Neural progenitor cell (in vitro differentiated cells): Measurements from ENCODE around the gene ARR3. TPM values are rescaled to one million over a fixed set of nuclear protein-coding genes. Genes with fewer than 3 reads are reported as not detected.

Experiments
- DNase-seq: peaks from one replicate; pipeline ENCODE4 v3.0.0-alpha.2; 2016; ENCODE audit warnings: low spot score
- H2AFZ ChIP-seq: fragments of 200-600 bp; sonication (generic); replicated peaks from 2 replicates; pipeline ENCODE4 v1.6.1; 2016; ENCODE audit warnings: antibody characterized with exemption
- H3F3A ChIP-seq: fragments of 200-600 bp; sonication (generic); 2 replicates; pipeline ENCODE4 v1.6.1; 2016; ENCODE audit warnings: antibody characterized with exemption, low read depth
- H3K27ac ChIP-seq: fragments of 200-600 bp; sonication (generic); 2 replicates; pipeline ENCODE4 v1.5.1; 2016; ENCODE audit warnings: mild to moderate bottlenecking
- H3K27me3 ChIP-seq: fragments of 200-600 bp; sonication (generic); 2 replicates; pipeline ENCODE4 v1.6.1; 2016; ENCODE audit warnings: mild to moderate bottlenecking, moderate library complexity
- H3K36me3 ChIP-seq: fragments of 200-600 bp; sonication (generic); 2 replicates; pipeline ENCODE4 v1.5.1; 2016
- H3K4me1 ChIP-seq: fragments of 200-600 bp; sonication (generic); 2 replicates; pipeline ENCODE4 v1.6.1; 2016; ENCODE audit warnings: mixed run types
- H3K4me2 ChIP-seq: fragments of 200-600 bp; sonication (generic); 2 replicates; pipeline ENCODE4 v1.6.1; 2016
- H3K4me3 ChIP-seq: fragments of 200-600 bp; sonication (generic); 2 replicates; pipeline ENCODE4 v1.5.1; 2016
- H3K79me2 ChIP-seq: fragments of 200-600 bp; sonication (generic); 2 replicates; pipeline ENCODE4 v1.6.1; 2016; ENCODE audit warnings: low read depth
- H3K9ac ChIP-seq: fragments of 200-600 bp; sonication (generic); 2 replicates; pipeline ENCODE4 v1.6.1; 2016
- H3K9me3 ChIP-seq: fragments of 200-600 bp; sonication (generic); 2 replicates; pipeline ENCODE4 v1.5.1; 2016; ENCODE audit warnings: low read depth
- H4K20me1 ChIP-seq: fragments of 200-600 bp; sonication (generic); 2 replicates; pipeline ENCODE4 v1.6.1; 2016; ENCODE audit warnings: low read depth
- H3K27ac Mint-ChIP-seq: 3 replicates; pipeline ENCODE4 v1.8.0; 2021; ENCODE audit warnings: mixed read lengths
- H3K27me3 Mint-ChIP-seq: 2 replicates; pipeline ENCODE4 v1.8.0; 2022; ENCODE audit warnings: low read depth, mild to moderate bottlenecking, inconsistent platforms, moderate library complexity, mixed read lengths; ENCODE audit not compliant: insufficient read depth
- H3K36me3 Mint-ChIP-seq: 3 replicates; pipeline ENCODE4 v1.8.0; 2021; ENCODE audit warnings: mixed read lengths
- H3K4me1 Mint-ChIP-seq: 3 replicates; pipeline ENCODE4 v1.8.0; 2021; ENCODE audit warnings: mixed read lengths
- H3K4me3 Mint-ChIP-seq: 3 replicates; pipeline ENCODE4 v1.8.0; 2021; ENCODE audit warnings: mild to moderate bottlenecking, moderate library complexity, mixed read lengths
- H3K9me3 Mint-ChIP-seq: 3 replicates; pipeline ENCODE4 v1.8.0; 2020; ENCODE audit warnings: mixed read lengths
- EZH2 ChIP-seq: fragments of 200-600 bp; sonication (generic); IDR thresholded peaks from 2 replicates; pipeline ENCODE4 v1.6.1; 2017; ENCODE audit warnings: antibody characterized with exemption, mild to moderate bottlenecking, moderate library complexity
- EZH2phosphoT487 ChIP-seq: fragments of 200-600 bp; sonication (generic); IDR thresholded peaks from 2 replicates; pipeline ENCODE4 v1.6.1; 2017; ENCODE audit warnings: antibody characterized with exemption
- total RNA-seq: library from RNA; depleted of rRNA; stranded (reverse); fragments of >200 nt; gene quantifications from 2 replicates; pipeline ENCODE4 v1.2.3, GENCODE V29; 2015; ENCODE audit warnings: low replicate concordance
- TF ChIP-seq, protein P1 (sequence below): fragments of 200-600 bp; sonication (generic); IDR thresholded peaks from 2 replicates; pipeline ENCODE4 v1.5.1; 2017; ENCODE audit warnings: antibody characterized with exemption, mild to moderate bottlenecking

Gene ARR3
- total RNA-seq, 1 donor from 2014 or later = not detected

DNA sequence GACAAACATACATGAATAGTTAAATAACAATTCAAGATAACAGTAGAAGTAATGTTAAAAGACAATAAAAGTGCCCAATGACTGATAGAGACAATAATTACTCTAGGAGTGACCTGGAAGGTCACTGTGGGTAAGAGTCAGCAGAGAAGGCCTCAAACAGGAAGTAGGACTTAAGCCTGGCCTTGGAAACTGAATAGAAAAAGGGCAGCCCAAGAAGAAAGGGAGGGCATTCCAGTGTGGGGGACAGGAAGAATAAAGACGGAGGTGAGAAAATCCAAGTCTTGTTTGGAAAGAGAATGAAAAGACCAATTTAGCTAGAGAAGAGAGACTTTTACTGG lies 14.1 kb upstream of the ARR3 start:
- H2AFZ ChIP-seq = no peak overlapping the region
- no peaks in the 10 kb centered on the region for H4K20me1 ChIP-seq
- Mint-ChIP-seq H3K4me3 (no peak overlapping the region), H3K4me1 (no peaks in the 10 kb centered on the region), H3K36me3 (no peaks in the 10 kb centered on the region), H3K27me3 (peaks cover 5% of the 10 kb centered on the region), H3K27ac (no peak overlapping the region), H3K9me3 (no peaks in the 10 kb centered on the region)
- H3K4me3 ChIP-seq = no peak overlapping the region
- H3K9me3 ChIP-seq = peaks cover 14% of the 10 kb centered on the region
- no peak overlapping the region for H3K4me2 ChIP-seq
- H3K4me1 ChIP-seq = no peaks in the 10 kb centered on the region
- H3K27ac ChIP-seq = no peak overlapping the region
- TF ChIP-seq, protein P1, sequence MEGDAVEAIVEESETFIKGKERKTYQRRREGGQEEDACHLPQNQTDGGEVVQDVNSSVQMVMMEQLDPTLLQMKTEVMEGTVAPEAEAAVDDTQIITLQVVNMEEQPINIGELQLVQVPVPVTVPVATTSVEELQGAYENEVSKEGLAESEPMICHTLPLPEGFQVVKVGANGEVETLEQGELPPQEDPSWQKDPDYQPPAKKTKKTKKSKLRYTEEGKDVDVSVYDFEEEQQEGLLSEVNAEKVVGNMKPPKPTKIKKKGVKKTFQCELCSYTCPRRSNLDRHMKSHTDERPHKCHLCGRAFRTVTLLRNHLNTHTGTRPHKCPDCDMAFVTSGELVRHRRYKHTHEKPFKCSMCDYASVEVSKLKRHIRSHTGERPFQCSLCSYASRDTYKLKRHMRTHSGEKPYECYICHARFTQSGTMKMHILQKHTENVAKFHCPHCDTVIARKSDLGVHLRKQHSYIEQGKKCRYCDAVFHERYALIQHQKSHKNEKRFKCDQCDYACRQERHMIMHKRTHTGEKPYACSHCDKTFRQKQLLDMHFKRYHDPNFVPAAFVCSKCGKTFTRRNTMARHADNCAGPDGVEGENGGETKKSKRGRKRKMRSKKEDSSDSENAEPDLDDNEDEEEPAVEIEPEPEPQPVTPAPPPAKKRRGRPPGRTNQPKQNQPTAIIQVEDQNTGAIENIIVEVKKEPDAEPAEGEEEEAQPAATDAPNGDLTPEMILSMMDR = no peak
- no peak for TF ChIP-seq EZH2phosphoT487
- TF ChIP-seq EZH2 = no peak
- DNase-seq = no peak
- H3K9ac ChIP-seq = no peak overlapping the region
- H3F3A ChIP-seq = no peaks in the 10 kb centered on the region
- H3K79me2 ChIP-seq = no peaks in the 10 kb centered on the region
- no peaks in the 10 kb centered on the region for H3K27me3 ChIP-seq
- H3K36me3 ChIP-seq = no peaks in the 10 kb centered on the region

DNA sequence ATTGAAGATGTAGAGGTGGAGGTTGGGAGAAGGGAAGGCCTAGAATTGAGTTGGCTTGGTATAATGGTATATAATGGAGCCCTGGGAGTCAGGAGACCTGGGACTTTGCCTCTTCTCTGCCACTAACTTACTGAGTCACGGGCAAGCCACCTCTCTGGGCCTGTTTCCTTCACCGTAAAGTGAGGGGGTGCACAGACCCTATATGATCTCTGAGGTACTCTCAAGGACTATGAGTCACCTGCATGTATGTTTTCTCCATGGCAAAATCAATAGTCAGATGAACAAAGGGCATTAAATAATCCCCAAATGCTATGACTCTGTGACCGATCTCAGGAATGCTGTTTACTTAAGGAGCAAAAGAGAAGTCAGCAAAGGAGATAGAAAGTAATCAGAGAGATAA lies 13.2 kb upstream of the ARR3 start:
- peaks cover 12% of the 10 kb centered on the region for H3K9me3 ChIP-seq
- H2AFZ ChIP-seq = no peak overlapping the region
- TF ChIP-seq, protein P1 = no peak
- no peak for TF ChIP-seq EZH2phosphoT487
- TF ChIP-seq EZH2 = no peak
- H3F3A ChIP-seq = no peaks in the 10 kb centered on the region
- no peaks in the 10 kb centered on the region for H3K79me2 ChIP-seq
- no peak overlapping the region for H3K4me2 ChIP-seq
- no peaks in the 10 kb centered on the region for H4K20me1 ChIP-seq
- no peaks in the 10 kb centered on the region for H3K4me1 Mint-ChIP-seq
- DNase-seq = no peak
- no peaks in the 10 kb centered on the region for H3K36me3 ChIP-seq
- no peak overlapping the region for H3K27ac Mint-ChIP-seq
- no peaks in the 10 kb centered on the region for H3K36me3 Mint-ChIP-seq
- H3K9ac ChIP-seq = no peak overlapping the region
- H3K4me1 ChIP-seq = no peaks in the 10 kb centered on the region
- peaks cover 5% of the 10 kb centered on the region for H3K27me3 Mint-ChIP-seq
- H3K9me3 Mint-ChIP-seq = no peaks in the 10 kb centered on the region
- H3K27me3 ChIP-seq = no peaks in the 10 kb centered on the region
- no peak overlapping the region for H3K4me3 ChIP-seq
- no peak overlapping the region for H3K27ac ChIP-seq
- no peak overlapping the region for H3K4me3 Mint-ChIP-seq

DNA sequence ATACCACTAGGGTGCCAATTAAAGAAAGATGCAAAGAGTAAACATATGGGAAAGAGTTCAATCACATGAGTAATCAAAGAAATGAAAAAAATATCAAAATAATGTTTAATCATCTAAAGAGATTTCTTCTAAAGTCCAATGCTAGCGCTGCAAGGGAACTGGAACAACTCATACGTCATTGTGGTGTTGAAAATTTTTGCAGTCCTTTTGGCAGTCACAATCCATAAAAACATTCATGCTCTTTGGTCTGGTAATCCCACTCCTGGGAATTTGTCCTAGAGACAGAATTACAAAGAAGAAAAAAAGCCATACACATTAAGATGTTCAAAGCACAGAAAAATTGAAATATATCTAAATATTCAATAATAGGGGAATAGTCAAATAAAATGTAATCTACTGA lies 12.7 kb upstream of the ARR3 start:
- no peak overlapping the region for H2AFZ ChIP-seq
- no peak overlapping the region for H3K27ac ChIP-seq
- no peaks in the 10 kb centered on the region for H3K4me1 ChIP-seq
- Mint-ChIP-seq H3K9me3 (no peaks in the 10 kb centered on the region), H3K4me1 (no peaks in the 10 kb centered on the region), H3K4me3 (no peak overlapping the region), H3K36me3 (no peaks in the 10 kb centered on the region), H3K27me3 (peaks cover 5% of the 10 kb centered on the region), H3K27ac (no peak overlapping the region)
- TF ChIP-seq EZH2 (no peak), EZH2phosphoT487 (no peak)
- TF ChIP-seq, protein P1 = no peak
- no peaks in the 10 kb centered on the region for H3F3A ChIP-seq
- H3K4me2 ChIP-seq = no peak overlapping the region
- no peak overlapping the region for H3K4me3 ChIP-seq
- H3K9ac ChIP-seq = no peak overlapping the region
- no peaks in the 10 kb centered on the region for H3K36me3 ChIP-seq
- DNase-seq = no peak
- H4K20me1 ChIP-seq = no peaks in the 10 kb centered on the region
- H3K27me3 ChIP-seq = no peaks in the 10 kb centered on the region
- H3K79me2 ChIP-seq = no peaks in the 10 kb centered on the region
- H3K9me3 ChIP-seq = peaks cover 8% of the 10 kb centered on the region
